ENCODE measurements around the gene ARSH. TPM values are rescaled to one million over a fixed set of nuclear protein-coding genes. Genes with fewer than 3 reads are reported as not detected.

Gene ARSH
- total and polyA plus RNA-seq, 2 of the 8 experiments (the other 6 are each of a cell fraction or from before 2014, with no cell fraction given) = not detected

DNA sequence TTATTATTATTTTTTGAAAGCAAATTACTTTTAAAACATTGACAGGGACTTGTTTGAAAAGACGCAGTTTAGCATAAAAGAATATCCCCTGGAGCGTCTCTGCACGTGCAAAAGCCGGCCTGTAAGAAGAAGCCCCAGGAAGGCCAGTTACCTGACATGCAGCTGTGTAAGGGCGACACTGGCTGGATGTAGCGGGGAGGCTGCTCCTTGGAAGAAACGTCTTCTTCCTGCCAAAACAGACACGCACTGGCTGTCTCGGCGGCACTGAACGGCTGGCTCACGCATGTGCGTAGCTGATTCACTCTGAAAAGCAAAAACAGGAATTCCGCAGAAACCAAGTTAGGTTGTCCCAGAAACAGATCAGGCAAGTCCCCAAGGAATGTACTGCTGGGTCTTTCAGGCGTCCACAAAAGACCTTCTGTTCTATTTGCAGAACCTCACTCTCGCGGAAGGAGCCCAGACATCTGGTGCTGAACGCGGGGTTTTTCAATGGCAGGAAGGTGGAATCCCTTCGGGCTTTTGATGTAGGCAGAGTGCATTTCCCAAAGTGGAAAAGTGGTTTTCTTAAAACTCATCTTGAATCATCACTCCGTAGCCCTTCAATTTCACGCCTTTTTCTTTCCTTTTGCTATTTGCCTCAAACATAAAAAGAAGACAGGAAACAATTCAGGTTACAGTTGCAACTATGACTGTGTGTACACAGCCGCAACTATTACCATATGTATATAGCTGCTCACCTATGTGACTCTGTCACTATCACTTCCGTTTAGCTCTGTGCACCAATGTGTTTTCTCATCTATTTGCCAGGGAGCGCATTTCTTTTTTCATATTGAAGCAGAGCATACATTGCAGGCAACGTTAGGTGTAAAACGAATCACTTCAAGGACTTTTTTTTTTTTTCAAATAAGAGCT is 38.1 kb upstream of the ARSH start:
- no peak overlapping the region for H4K8ac ChIP-seq (ENCODE audit: extremely low read depth, insufficient read depth, low read length)
- H2BK120ac ChIP-seq (replicated peaks; ENCODE audit: low read depth, low read length) = no peak overlapping the region
- 83% methylated on average over 26 of the region's 27 CpGs; no CpG with 5 or more reads in 1 of the 2 experiments for WGBS, 2 experiments (ENCODE audit: extremely low coverage in 1 of 2, insufficient coverage in 1 of 2, insufficient read length in 1 of 2, insufficient replicate concordance in 2 of 2, low coverage in 1 of 2, low lambda C conversion rate in 2 of 2, missing lambda C conversion rate in 1 of 2)
- no peak overlapping the region for H2AK5ac ChIP-seq (ENCODE audit: low read depth, low read length)
- H4K5ac ChIP-seq (ENCODE audit: insufficient read length, low read depth, low read length) = no peak overlapping the region
- no peak overlapping the region for H4K91ac ChIP-seq (replicated peaks; ENCODE audit: insufficient read length, low read length)
- DNase-seq (ENCODE audit: low read depth in 1 of 2, low spot score in 2 of 2) (no peak), FAIRE-seq (no peak)
- H2BK15ac ChIP-seq (ENCODE audit: low read length) = no peak overlapping the region
- no peak overlapping the region for H2BK12ac ChIP-seq (ENCODE audit: low read depth, low read length)
- H3K14ac ChIP-seq (ENCODE audit: insufficient read length) = no peak overlapping the region
- ChIA-PET POLR2A (ENCODE audit: partially characterized antibody) (no interaction called here), CTCF (ENCODE audit: partially characterized antibody) (no interaction called here)
- no peak overlapping the region for H3K4me3 ChIP-seq (ENCODE audit: extremely low read depth in 1 of 4, insufficient read depth in 2 of 4, low read depth in 3 of 4, low read length in 4 of 4)
- no peak overlapping the region for H3K27ac ChIP-seq (ENCODE audit: low read depth, low read length)
- no peak overlapping the region for H3K9ac ChIP-seq (replicated peaks in 1 of 4; ENCODE audit: extremely low read depth in 1 of 4, low read depth in 3 of 4, low read length in 3 of 4)
- H3K9me3 ChIP-seq (ENCODE audit: insufficient read depth in 2 of 2, low read depth in 1 of 2, low read length in 1 of 2) = peaks cover 0 to 3% of the 10 kb centered on the region in 2 experiments; a peak in 1 of 4 replicates
- no peaks in the 10 kb centered on the region for H3K36me3 ChIP-seq (ENCODE audit: control insufficient read depth in 2 of 4, insufficient read depth in 4 of 4, low read length in 3 of 4)
- H3K4me2 ChIP-seq (ENCODE audit: insufficient read depth in 1 of 2, low read depth in 2 of 2, low read length in 2 of 2) = no peak overlapping the region
- no peaks in the 10 kb centered on the region for H3K79me1 ChIP-seq (ENCODE audit: low read depth, low read length)
- H2BK5ac ChIP-seq (ENCODE audit: low read depth, low read length) = no peak overlapping the region
- H4K20me1 ChIP-seq (replicated peaks in 1 of 2; ENCODE audit: control insufficient read depth in 1 of 2, insufficient read depth in 2 of 2, low read length in 2 of 2) = no peaks in the 10 kb centered on the region
- no peak for TF ChIP-seq RNF2 (IDR thresholded peaks at IDR 0.05; ENCODE audit: borderline replicate concordance, low read depth, low read length, missing control alignments, poor library complexity, severe bottlenecking)
- no peak overlapping the region for H3K56ac ChIP-seq (replicated peaks; ENCODE audit: insufficient read length, low read depth, low read length)
- H2AFZ ChIP-seq (ENCODE audit: low read length) = peak overlapping the region; percentile 53; the same call in 1 of the 2 replicates
- H3K4me1 ChIP-seq (replicated peaks in 1 of 4; ENCODE audit: control insufficient read depth in 3 of 4, insufficient read depth in 4 of 4, low read length in 3 of 4) = peaks cover 0 to 4% (median 0%) of the 10 kb centered on the region in 4 experiments; a peak in 4 of 7 replicates
- no peak overlapping the region for H3K23ac ChIP-seq (ENCODE audit: insufficient read length)
- H3K23me2 ChIP-seq (ENCODE audit: low read depth, low read length) = no peaks in the 10 kb centered on the region
- no peaks in the 10 kb centered on the region for H3K79me2 ChIP-seq (ENCODE audit: control insufficient read depth in 1 of 2, insufficient read depth in 2 of 2, low read length in 2 of 2)
- H3K18ac ChIP-seq (ENCODE audit: extremely low read depth, low read length) = no peak overlapping the region
- no peak overlapping the region for H2BK20ac ChIP-seq (ENCODE audit: low read length)
- no peak overlapping the region for H3K4ac ChIP-seq (replicated peaks; ENCODE audit: insufficient read length, low read depth, low read length)
- H3K27me3 ChIP-seq (replicated peaks in 1 of 4; ENCODE audit: control insufficient read depth in 3 of 4, extremely low read depth in 1 of 4, insufficient read depth in 3 of 4, low read length in 3 of 4) = no peaks in the 10 kb centered on the region

Data from H1 (cell line).